Hindlimb muscle (tissue), 1 donor: ENCODE measurements around the gene KANSL3. TPM values are rescaled to one million over a fixed set of nuclear protein-coding genes. Genes with fewer than 3 reads are reported as not detected.

Experiments
- polyA plus RNA-seq: library from polyadenylated mRNA; unstranded; fragments of 120-200 nt; gene quantifications from one replicate; pipeline ENCODE4 v1.2.1, GENCODE V29; 2013; ENCODE audit not compliant: insufficient read length

KANSL3 gene
- polyA plus RNA-seq, 1 donor, result 36.3 TPM

Other genes with a start within 250 kb of the KANSL3 start
- gene NEURL3, start 133.0 kb downstream of the KANSL3 start, polyA plus RNA-seq, result 0.22 TPM
- 38.2 TPM for gene ARID5A, start 101.6 kb downstream of the KANSL3 start, polyA plus RNA-seq
- gene FER1L5, start 4.5 kb upstream of the KANSL3 start, polyA plus RNA-seq, result 3.9 TPM
- gene LMAN2L, start 101.8 kb upstream of the KANSL3 start, polyA plus RNA-seq, result 28.5 TPM
- gene CNNM4, start 122.6 kb upstream of the KANSL3 start, polyA plus RNA-seq, result 38.2 TPM
- 24.5 TPM for gene CNNM3, start 178.0 kb upstream of the KANSL3 start, polyA plus RNA-seq
- 13.8 TPM for gene ANKRD23, start 205.7 kb upstream of the KANSL3 start, polyA plus RNA-seq
- gene ANKRD39, start 219.7 kb upstream of the KANSL3 start, polyA plus RNA-seq, result 7.7 TPM
- gene SEMA4C, start 231.8 kb upstream of the KANSL3 start, polyA plus RNA-seq, result 38.8 TPM